Parathyroid adenoma (tissue), 2 donors: ENCODE measurements around the gene TBCD.

Experiments used
- H2AFZ ChIP-seq: fragments of 300-600 bp; sonication (generic); one replicate; pipeline ENCODE4 v1.7.0; 2017; ENCODE audit warnings: antibody characterized with exemption, mild to moderate bottlenecking
- H3K27ac ChIP-seq: fragments of 300-600 bp; sonication (generic); one replicate; pipeline ENCODE4 v1.7.0; 2017
- H3K27me3 ChIP-seq: fragments of 300-600 bp; sonication (generic); one replicate; pipeline ENCODE4 v1.7.0; 2017; ENCODE audit warnings: low read length; ENCODE audit not compliant: control insufficient read depth, insufficient read depth
- H3K36me3 ChIP-seq: fragments of 300-600 bp; sonication (generic); one replicate; pipeline ENCODE4 v1.7.0; 2017; ENCODE audit warnings: low read length; ENCODE audit not compliant: control insufficient read depth, insufficient read depth
- H3K4me1 ChIP-seq: fragments of 300-600 bp; sonication (generic); one replicate; pipeline ENCODE4 v1.7.0; 2017; ENCODE audit warnings: control low read depth
- H3K4me2 ChIP-seq: fragments of 300-600 bp; sonication (generic); one replicate; pipeline ENCODE4 v1.7.0; 2017; ENCODE audit warnings: low read length
- H3K4me3 ChIP-seq: fragments of 300-600 bp; sonication (generic); one replicate; pipeline ENCODE4 v1.7.0; 2017; ENCODE audit warnings: low read depth, low read length
- H3K79me2 ChIP-seq: fragments of 300-600 bp; sonication (generic); one replicate; pipeline ENCODE4 v1.7.0; 2017; ENCODE audit warnings: control low read depth
- H3K9ac ChIP-seq: fragments of 300-600 bp; sonication (generic); one replicate; pipeline ENCODE4 v1.7.0; 2017; ENCODE audit warnings: mild to moderate bottlenecking
- H3K9me3 ChIP-seq: fragments of 300-600 bp; sonication (generic); one replicate; pipeline ENCODE4 v1.7.0; 2017; ENCODE audit warnings: low read length; ENCODE audit not compliant: control insufficient read depth
- TF ChIP-seq, protein P1 (sequence below): fragments of 300-600 bp; sonication (generic); IDR thresholded peaks from one replicate; pipeline ENCODE4 v1.7.0; 2017; ENCODE audit warnings: antibody characterized with exemption, mild to moderate bottlenecking
- donor health status: primary hyperparathyroidism.

TBCD gene

GRCh38 chr17:82752371-82753200 lies 721 bp downstream of the TBCD start:
- no peaks in the 10 kb centered on the region for H3K36me3 ChIP-seq
- peak overlapping the region; percentile 89 for H3K4me2 ChIP-seq
- no peak overlapping the region for H3K27ac ChIP-seq
- peaks cover 7% of the 10 kb centered on the region for H3K79me2 ChIP-seq
- H3K4me1 ChIP-seq = peaks cover 2% of the 10 kb centered on the region
- H3K27me3 ChIP-seq = no peaks in the 10 kb centered on the region
- peak overlapping the region; percentile 72 for H2AFZ ChIP-seq
- H3K9me3 ChIP-seq = no peaks in the 10 kb centered on the region
- H3K4me3 ChIP-seq = peak overlapping the region; percentile 84
- H3K9ac ChIP-seq = no peak overlapping the region
- TF ChIP-seq, protein P1, sequence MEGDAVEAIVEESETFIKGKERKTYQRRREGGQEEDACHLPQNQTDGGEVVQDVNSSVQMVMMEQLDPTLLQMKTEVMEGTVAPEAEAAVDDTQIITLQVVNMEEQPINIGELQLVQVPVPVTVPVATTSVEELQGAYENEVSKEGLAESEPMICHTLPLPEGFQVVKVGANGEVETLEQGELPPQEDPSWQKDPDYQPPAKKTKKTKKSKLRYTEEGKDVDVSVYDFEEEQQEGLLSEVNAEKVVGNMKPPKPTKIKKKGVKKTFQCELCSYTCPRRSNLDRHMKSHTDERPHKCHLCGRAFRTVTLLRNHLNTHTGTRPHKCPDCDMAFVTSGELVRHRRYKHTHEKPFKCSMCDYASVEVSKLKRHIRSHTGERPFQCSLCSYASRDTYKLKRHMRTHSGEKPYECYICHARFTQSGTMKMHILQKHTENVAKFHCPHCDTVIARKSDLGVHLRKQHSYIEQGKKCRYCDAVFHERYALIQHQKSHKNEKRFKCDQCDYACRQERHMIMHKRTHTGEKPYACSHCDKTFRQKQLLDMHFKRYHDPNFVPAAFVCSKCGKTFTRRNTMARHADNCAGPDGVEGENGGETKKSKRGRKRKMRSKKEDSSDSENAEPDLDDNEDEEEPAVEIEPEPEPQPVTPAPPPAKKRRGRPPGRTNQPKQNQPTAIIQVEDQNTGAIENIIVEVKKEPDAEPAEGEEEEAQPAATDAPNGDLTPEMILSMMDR = no peak

DNA sequence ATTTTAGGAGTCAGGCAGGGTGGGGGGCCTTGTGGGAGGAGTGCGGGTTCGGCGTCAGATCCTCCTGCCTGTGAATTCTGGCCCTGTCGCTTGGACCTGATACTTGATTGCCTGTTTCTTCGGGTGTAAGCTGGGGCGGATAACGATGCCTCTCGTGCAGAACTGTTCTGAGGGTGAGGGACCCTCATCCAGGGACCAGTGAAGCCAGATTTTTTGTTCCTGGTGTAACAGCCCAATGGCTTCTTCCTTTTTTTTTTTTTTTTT lies 1.3 kb downstream of the TBCD start:
- Histone ChIP-seq H3K9me3 (no peaks in the 10 kb centered on the region), H3K4me3 (peak overlapping the region; percentile 63), H3K79me2 (peaks cover 7% of the 10 kb centered on the region), H3K9ac (no peak overlapping the region), H3K36me3 (no peaks in the 10 kb centered on the region), H3K4me1 (peaks cover 2% of the 10 kb centered on the region), H3K27ac (no peak overlapping the region), H2AFZ (no peak overlapping the region), H3K27me3 (no peaks in the 10 kb centered on the region), H3K4me2 (peak overlapping the region; percentile 89)
- TF ChIP-seq, protein P1 = no peak

GRCh38 chr17:82754297-82755208 lies 2.7 kb downstream of the TBCD start:
- H3K9me3 ChIP-seq = no peaks in the 10 kb centered on the region
- no peak overlapping the region for H3K9ac ChIP-seq
- no peak overlapping the region for H3K4me3 ChIP-seq
- peaks cover 2% of the 10 kb centered on the region for H3K4me1 ChIP-seq
- H3K4me2 ChIP-seq = no peak overlapping the region
- peaks cover 7% of the 10 kb centered on the region for H3K79me2 ChIP-seq
- TF ChIP-seq, protein P1 = no peak
- no peaks in the 10 kb centered on the region for H3K27me3 ChIP-seq
- no peak overlapping the region for H3K27ac ChIP-seq
- H3K36me3 ChIP-seq = no peaks in the 10 kb centered on the region
- no peak overlapping the region for H2AFZ ChIP-seq

DNA sequence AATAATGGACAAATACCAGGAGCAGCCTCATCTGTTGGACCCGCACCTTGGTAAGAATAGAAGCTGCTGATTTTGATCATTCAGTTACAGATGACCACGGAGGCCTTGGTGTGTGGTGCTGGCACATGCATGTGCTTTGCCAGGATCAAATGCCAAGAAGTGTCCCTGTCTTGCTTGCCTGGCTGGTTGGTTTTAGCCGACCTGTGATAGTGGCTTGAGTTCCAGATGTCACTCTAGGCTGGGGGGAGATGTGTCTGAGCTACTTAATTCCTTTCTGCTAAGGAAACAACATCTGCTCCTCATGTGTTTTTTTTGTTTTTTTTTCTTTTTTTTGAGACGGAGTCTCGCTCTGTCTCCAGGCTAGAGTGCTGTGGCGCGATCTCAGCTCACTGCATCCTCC lies 4.3 kb downstream of the TBCD start:
- H3K4me1 ChIP-seq = peaks cover 2% of the 10 kb centered on the region

More for the DNA sequence above, 4.3 kb downstream of the TBCD start:
- H3K4me2 ChIP-seq = no peak overlapping the region
- no peak overlapping the region for H3K27ac ChIP-seq
- TF ChIP-seq, protein P1 = no peak
- H3K9me3 ChIP-seq = no peaks in the 10 kb centered on the region
- no peak overlapping the region for H3K9ac ChIP-seq
- peaks cover 9% of the 10 kb centered on the region for H3K79me2 ChIP-seq
- H3K36me3 ChIP-seq = no peaks in the 10 kb centered on the region
- no peaks in the 10 kb centered on the region for H3K27me3 ChIP-seq
- no peak overlapping the region for H3K4me3 ChIP-seq
- H2AFZ ChIP-seq = no peak overlapping the region
